ENCODE results near the gene RBAK.

- TF ChIP-seq GATA2 (IDR thresholded peaks at IDR 0.05; ENCODE audit: low read depth, low read length) (no peak), GATA3 (IDR thresholded peaks at IDR 0.05; ENCODE audit: low read depth, low read length) (no peak)
Measured at GRCh38 chr7:5043661-5044060, 2.0 kb upstream of the RBAK start.
